Stimulated activated CD4-positive, alpha-beta T cell treated with anti-CD3 and anti-CD28 coated beads, Interleukin-4, amount 100 ng/mL, for 24 hours (primary cell): ENCODE results near the gene LSM3.
A peak's percentile ranks its signal among the peaks of the same experiment; 100 is the strongest.

Source experiments
- DNase-seq: peaks from one replicate; pipeline ENCODE4 v3.0.0-alpha.2; 2020

LSM3 gene

DNA sequence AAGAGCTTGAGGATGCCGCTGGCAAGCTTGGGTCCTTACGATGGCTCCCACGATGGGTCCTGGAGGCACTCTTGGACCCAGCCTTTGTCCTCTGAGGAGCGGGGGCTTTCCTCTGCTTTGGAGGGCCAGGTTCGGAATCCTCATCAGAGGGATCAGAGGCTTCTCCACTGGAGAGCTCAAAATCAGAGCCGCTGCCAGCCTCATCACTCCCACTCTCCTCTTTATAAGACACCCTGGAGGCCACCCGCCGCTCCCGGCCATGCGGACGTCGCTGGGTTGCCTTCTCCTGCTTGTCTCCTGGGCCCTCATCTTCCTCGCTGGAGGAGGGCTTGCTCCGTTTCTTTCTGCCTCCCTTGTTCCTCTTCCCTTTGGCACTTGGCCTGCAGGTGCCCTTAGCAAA is 20.2 kb upstream of the LSM3 start:
- DNase-seq: no peak

DNA sequence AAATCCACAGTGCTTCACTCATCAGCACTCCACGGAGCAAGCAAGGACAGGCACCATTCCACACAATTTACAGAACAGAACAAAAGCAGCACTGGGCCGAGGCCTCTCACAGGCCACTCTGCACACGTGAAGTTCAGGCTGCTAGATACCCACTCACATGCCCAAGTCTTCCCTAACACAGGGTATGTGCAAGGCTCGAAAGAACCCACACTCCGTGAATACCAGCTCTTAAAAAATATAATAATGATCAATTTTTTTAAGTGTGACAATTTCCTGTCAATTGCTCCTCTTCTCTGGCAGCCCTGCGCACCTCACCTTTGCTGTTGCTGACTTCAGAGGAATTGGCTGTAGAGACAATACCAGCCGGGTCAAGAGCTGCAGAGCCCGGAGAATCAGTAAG is 19.2 kb upstream of the LSM3 start:
- no peak for DNase-seq

DNA sequence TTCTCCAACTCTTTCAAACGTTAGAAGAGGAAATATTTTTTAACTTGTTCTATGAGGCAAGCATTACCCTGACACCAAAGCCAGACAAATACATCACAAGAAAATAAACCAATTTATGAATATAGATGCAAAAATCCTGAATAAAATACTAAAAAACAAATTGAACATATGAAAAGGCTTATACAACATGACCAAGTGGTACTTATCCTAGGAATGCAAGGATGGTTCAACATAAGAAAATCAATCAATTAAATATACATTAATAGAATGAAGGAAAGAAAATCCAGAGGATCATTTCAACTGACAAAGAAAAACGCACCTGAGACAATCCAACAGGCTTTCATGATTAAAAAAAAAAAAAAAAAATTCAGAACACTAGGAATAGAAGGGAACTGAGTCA is 17.3 kb upstream of the LSM3 start:
- DNase-seq: no peak

GRCh38 chr3:14162178-14162577 is 16.4 kb upstream of the LSM3 start:
- DNase-seq: no peak

GRCh38 chr3:14166877-14167603 is 11.6 kb upstream of the LSM3 start:
- no peak for DNase-seq

DNA sequence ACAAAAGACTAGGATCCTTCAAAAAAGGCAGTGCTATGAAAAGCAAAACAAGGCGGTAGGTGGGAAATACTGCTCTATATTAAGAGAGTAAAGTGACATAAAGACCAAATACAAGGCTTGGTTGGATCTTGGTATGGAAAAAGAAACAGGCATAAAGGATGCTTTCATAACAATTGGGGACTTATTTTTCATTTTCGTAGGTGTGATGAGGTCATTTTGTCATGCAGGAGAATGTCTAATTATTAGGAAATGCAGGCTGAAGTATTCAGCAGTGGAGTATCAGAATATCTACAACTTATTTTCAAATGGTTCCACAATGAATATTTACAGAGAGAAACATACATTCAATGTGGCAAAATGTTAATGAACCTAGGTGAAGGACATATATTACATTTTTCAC is 9.2 kb upstream of the LSM3 start:
- no peak for DNase-seq

DNA sequence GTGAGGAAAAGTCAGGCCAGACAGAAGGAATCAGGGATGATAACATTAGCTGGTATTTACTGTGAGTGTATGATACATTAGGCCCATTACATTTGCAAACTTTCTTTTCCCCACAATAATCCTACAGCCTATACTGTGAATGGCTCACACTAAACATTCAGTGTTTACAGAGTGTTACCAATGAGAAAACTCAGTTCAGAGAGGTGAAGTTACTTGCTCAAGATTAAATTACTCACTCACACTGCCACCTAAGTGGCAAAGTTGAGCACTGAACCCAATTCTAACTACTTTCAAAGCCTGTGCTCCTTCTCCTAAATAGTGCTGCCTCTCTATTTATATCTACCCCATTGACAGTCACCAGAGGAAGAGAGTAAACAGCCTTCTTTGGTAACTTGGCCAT is 8.7 kb upstream of the LSM3 start:
- no peak for DNase-seq

DNA sequence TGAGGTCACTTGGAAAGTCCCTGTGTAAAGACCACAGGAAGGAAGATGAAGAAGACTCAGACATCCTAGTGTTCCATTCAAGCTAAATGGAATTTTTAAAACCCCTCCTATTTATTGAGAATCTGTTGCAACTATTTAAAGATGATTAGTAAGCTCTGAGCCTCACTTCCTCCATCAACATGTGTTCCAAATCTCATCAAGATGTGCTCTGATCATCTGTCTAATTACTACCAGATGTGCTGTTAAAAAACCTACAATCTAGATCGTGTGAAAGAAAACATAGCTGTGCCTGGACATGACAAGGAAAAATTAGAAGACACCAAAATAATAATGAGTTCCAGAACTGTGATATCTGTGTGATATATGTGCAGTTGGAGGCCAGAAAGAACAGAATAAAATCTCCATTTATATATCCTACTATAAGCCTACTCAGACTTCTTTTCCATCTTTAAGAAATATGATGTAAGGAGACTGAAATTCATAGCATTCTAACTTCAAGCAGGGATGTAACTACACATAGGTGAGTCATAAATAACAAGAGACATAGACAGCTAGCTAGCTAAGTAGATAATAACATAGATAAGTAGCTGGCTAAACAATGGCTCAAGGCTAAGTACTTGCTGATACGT is 8.0 kb upstream of the LSM3 start:
- no peak for DNase-seq

DNA sequence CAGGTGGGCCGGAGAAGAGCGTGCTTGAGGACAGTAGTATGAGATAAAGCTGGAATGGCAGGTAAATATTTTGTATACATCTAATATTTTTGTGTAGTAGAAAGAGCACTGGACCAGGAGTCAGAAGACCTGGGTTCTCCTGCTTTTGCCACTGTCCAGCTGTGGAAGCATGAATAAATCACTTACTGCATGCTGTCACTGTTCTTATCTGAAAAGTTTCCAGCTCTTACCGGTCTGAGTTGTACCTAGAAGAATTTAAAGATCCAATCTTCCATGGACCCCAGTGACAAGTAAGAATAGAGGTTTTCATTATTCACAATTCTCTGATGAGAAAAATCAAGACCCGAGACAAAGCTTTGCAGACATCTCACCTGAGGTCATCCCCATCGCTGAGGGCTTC is 6.1 kb upstream of the LSM3 start:
- no peak for DNase-seq

DNA sequence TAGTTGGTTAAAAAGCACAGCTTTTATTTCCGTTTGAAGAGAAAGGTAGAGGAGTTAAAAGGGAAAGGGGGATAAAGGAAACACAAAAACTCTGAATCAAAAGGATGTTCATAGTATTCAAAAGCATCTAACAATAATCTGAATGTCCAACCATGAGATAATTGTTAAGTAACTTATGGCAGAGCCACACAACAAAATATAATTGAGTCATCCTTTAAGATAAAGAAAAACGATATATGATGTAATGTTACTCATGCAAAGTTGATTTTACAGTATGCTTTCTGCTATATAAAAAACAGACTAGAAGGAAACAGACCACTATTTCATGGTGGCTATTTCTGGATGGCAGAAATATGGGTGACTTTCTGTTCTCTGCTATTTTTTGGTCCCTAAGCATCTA is 4.1 kb upstream of the LSM3 start:
- DNase-seq: no peak

GRCh38 chr3:14175383-14176037 is 3.1 kb upstream of the LSM3 start:
- peak; percentile 57 for DNase-seq

GRCh38 chr3:14177580-14178246 is 904 bp upstream of the LSM3 start:
- DNase-seq: no peak

DNA sequence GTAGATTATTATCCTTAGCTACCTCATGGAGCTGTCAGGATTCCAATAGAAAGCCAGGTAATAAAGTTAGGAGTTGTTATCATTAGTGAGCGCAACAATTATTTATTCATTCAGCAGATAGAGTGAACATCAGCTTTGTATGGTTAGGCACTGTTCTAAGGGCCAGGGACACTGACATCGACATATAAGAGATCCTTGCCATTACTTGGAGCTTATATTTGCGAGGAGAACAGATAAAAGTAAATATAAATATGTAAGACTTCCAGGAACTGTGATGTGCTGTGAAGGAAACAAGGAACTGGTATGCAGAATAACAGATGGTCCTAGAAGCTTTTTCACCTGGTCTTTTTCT is 473 bp downstream of the LSM3 start:
- no peak for DNase-seq

DNA sequence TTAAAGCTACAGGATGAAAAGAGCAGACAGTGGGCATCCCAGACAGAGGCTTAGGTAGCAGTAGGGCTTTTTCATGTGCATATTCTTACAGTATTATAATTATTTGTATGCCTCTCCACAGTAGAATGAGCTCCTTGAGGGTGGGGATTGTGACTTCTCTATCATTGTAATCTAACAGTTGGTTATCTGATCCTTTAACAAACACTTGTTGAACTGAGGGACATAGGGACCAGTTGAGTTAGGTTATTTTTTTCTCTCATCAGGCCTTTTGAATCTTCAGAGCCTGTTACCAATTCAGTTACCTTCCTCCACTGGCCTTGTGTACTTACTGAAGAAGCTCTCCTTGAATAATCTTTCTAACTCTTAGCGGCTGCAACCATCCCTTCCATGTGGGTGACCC is 1.2 kb downstream of the LSM3 start:
- DNase-seq: no peak

- DNase-seq: no peak
Observed at GRCh38 chr3:14181253-14181652, 2.6 kb downstream of the LSM3 start.

GRCh38 chr3:14183015-14183577 is 4.5 kb downstream of the LSM3 start:
- no peak for DNase-seq

DNA sequence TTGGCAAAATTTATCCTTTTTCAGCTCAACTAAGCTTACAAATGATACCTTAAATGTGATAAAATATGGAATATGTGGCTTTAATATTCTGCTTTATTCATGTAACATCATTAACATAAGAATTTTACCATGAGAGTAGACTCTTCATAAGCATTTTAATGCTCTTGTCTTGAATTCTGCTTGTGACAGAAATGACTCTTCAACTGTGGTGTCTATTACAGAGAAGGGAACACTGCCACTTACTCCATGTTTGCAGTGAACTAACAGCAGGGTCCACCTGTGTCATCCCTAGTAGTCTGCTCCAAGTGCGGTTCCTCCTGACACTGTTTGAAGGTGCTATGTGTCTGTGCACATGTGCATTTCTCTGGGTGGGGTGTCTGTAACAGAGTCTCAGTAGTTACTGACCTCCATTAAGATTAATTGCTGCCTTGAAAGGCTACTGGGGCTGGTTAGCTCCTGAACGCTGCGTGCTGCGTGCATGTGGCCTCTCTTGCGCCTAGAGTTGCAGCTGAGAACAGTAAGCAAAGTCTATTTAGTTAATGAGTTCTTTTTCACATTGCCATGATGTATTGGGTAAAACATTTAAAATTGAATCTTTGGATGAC is 8.3 kb downstream of the LSM3 start:
- no peak for DNase-seq

DNA sequence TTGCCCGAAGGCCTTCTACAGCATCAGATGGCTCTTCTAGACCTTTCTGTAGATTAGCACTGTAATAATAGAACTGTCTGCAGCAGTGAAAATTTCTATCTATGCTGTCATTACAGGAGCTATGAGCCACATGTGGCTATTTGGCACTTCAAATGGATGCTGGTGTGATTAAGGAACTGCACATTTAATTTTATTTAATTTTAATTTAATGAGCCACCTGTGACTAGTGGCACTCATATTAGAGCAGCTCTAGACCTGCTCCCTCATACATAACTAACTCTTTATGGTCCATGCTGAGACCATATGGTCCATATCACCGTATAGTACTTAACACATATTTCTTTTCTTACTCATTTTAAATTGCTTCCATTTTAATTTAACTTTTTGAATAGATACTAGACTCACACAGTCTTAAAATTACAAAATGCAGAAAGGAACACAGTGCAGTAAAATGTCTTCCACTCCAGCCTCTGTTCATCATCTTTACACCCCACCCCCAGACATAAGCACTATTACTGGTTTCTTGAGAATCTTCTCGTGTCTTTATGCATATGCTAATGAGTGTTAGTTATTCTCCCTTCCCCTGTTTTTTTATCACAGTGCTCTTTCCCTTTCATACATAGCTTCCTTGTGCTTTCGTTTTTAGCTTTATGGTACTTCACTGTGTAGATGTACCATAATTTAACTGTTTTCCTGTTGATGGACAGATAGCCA is 9.6 kb downstream of the LSM3 start:
- DNase-seq: no peak

DNA sequence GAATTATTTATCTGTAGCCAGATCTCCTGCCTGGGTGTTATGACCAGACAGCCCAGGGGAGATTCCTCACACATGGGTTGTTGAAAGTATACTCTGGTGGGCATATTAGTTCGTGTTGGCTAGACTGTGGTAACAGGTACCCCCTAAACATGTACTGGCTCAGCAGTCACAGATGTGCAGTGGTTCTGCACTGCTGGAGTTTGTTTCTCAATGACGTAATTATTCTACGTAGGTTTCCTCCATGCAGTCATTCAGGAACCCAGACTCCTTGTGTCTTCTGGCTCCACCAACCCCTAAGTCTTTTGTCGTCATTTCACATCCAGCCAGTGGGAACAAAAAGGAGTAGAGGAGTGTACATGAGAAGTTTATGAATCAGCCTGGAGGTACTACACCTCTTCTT is 16.2 kb downstream of the LSM3 start:
- no peak for DNase-seq

DNA sequence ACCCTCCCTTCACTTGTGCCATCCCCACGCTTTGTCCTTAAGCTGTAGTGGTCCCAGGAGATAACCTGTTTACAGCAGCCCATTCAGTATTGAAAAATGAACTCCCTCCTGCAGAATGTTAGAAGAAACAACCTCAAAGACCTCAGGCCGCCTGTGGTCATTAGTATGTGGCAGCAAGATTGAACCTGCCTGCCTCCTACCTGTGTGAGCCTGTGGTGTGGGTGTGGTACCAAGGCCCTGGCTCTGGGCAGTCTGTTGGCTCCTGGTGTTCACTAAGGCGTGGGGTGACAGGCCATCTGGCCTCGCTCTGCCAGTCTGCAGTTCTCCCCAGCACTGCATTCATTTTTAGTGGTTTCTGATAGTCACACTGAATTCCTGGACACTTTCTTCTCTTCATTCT is 21.0 kb downstream of the LSM3 start:
- DNase-seq: no peak

- DNase-seq: no peak
Observed at GRCh38 chr3:14200276-14200675, 21.7 kb downstream of the LSM3 start.

GRCh38 chr3:14200841-14201240 is 22.2 kb downstream of the LSM3 start:
- DNase-seq: no peak
